22Rv1 (cell line): ENCODE measurements around the gene AGO3.

Experiments used
- CTCF ChIP-seq: fragments of 450-650 bp; IDR thresholded peaks from 2 replicates; pipeline ENCODE4 v1.5.1; 2017; ENCODE audit warnings: mild to moderate bottlenecking
- ZFX ChIP-seq: fragments of 450-650 bp; IDR thresholded peaks from 2 replicates; pipeline ENCODE4 v1.6.1; 2017; ENCODE audit warnings: antibody characterized with exemption, borderline replicate concordance

- TF ChIP-seq CTCF (peak; percentile 98), ZFX (no peak)
These were observed 47.8 kb upstream of the AGO3 start, which contains the start of gene AGO1 for GRCh38 chr1:35882945-35883634.
